ENCODE measurements around the gene MKNK1. TPM values are rescaled to one million over a fixed set of nuclear protein-coding genes. Genes with fewer than 3 reads are reported as not detected.

Gene MKNK1
- total RNA-seq, 1 donor from 2014 or later, result 72.6 TPM

GRCh38 chr1:46549697-46550681, 54.1 kb downstream of the MKNK1 start:
- DNase-seq (ENCODE audit: low spot score) (no peak), ATAC-seq (peak; percentile 47)
- intact Hi-C loops (cut with DNase I), result no loop called here

GRCh38 chr1:46547481-46548383, 56.3 kb downstream of the MKNK1 start:
- intact Hi-C loops (cut with DNase I), result no loop called here
- peak; percentile 52 for ATAC-seq
- DNase-seq (ENCODE audit: low spot score), result no peak

- intact Hi-C loops (cut with DNase I), result no loop called here
- ATAC-seq, result no peak
- no peak for DNase-seq (ENCODE audit: low spot score)
Observed at GRCh38 chr1:46546210-46546609, 57.9 kb downstream of the MKNK1 start.

- ATAC-seq, result no peak
- intact Hi-C loops (cut with DNase I), result no loop called here
- no peak for DNase-seq (ENCODE audit: low spot score)
Observed at GRCh38 chr1:46545784-46546183, 58.3 kb downstream of the MKNK1 start.

GRCh38 chr1:46544561-46545240, 59.4 kb downstream of the MKNK1 start:
- ATAC-seq (no peak), DNase-seq (ENCODE audit: low spot score) (no peak)
- intact Hi-C loops (cut with DNase I), result no loop called here

- intact Hi-C loops (cut with DNase I), result no loop called here
- DNase-seq (ENCODE audit: low spot score) (no peak), ATAC-seq (no peak)
Observed at GRCh38 chr1:46543761-46544560, 60.1 kb downstream of the MKNK1 start.

- DNase-seq (ENCODE audit: low spot score) (no peak), ATAC-seq (no peak)
- intact Hi-C loops (cut with DNase I), result no loop called here
Observed at GRCh38 chr1:46543382-46543760, 60.7 kb downstream of the MKNK1 start.

- intact Hi-C loops (cut with DNase I), result no loop called here
- ATAC-seq (no peak), DNase-seq (ENCODE audit: low spot score) (no peak)
Observed at GRCh38 chr1:46539972-46540371, 64.1 kb downstream of the MKNK1 start.

- ATAC-seq (no peak), DNase-seq (ENCODE audit: low spot score) (no peak)
- intact Hi-C loops (cut with DNase I), result no loop called here
Observed at GRCh38 chr1:46538147-46538546, 65.9 kb downstream of the MKNK1 start.

- intact Hi-C loops (cut with DNase I), result no loop called here
- ATAC-seq, result no peak
- no peak for DNase-seq (ENCODE audit: low spot score)
Observed at GRCh38 chr1:46537651-46538050, 66.4 kb downstream of the MKNK1 start.

GRCh38 chr1:46536527-46536926, 67.5 kb downstream of the MKNK1 start:
- intact Hi-C loops (cut with DNase I), result no loop called here
- ATAC-seq, result no peak

GRCh38 chr1:46535063-46535462, 69.0 kb downstream of the MKNK1 start:
- DNase-seq (ENCODE audit: low spot score) (no peak), ATAC-seq (no peak)
- intact Hi-C loops (cut with DNase I), result no loop called here

More at GRCh38 chr1:46536527-46536926, 67.5 kb downstream of the MKNK1 start:
- no peak for DNase-seq (ENCODE audit: low spot score)

GRCh38 chr1:46533179-46533864, 70.7 kb downstream of the MKNK1 start:
- ATAC-seq (peak; percentile 33), DNase-seq (ENCODE audit: low spot score) (no peak)
- intact Hi-C loops (cut with DNase I), result loop anchor here (5.0 kb wide), 1 partner anchor 194 kb away; no protein-coding TSS in a partner anchor

GRCh38 chr1:46532498-46533178, 71.4 kb downstream of the MKNK1 start:
- ATAC-seq (peak; percentile 90), DNase-seq (ENCODE audit: low spot score) (peak; percentile 87)
- intact Hi-C loops (cut with DNase I), result loop anchor here (5.0 kb wide), 1 partner anchor 195 kb away; no protein-coding TSS in a partner anchor

- no peak for DNase-seq (ENCODE audit: low spot score)
- no peak for ATAC-seq
- intact Hi-C loops (cut with DNase I), result loop anchor here (5.0 kb wide), 1 partner anchor 195 kb away; no protein-coding TSS in a partner anchor
Observed at GRCh38 chr1:46532095-46532494, 72.0 kb downstream of the MKNK1 start.

GRCh38 chr1:46530791-46531409, 73.2 kb downstream of the MKNK1 start:
- DNase-seq (ENCODE audit: low spot score) (no peak), ATAC-seq (no peak)
- intact Hi-C loops (cut with DNase I), result loop anchor here (5.0 kb wide), 1 partner anchor 196 kb away; no protein-coding TSS in a partner anchor

GRCh38 chr1:46530311-46530710, 73.8 kb downstream of the MKNK1 start:
- no peak for DNase-seq (ENCODE audit: low spot score)
- intact Hi-C loops (cut with DNase I), result loop anchor here (5.0 kb wide), 1 partner anchor 197 kb away; no protein-coding TSS in a partner anchor
- no peak for ATAC-seq
